AG09309 (cell line): Measurements from ENCODE around the gene RING1.

Experiments used
- DNase-seq: peaks from one replicate; pipeline ENCODE4 v3.0.0-alpha.2; 2010; ENCODE audit warnings: low read depth
- H3K4me3 ChIP-seq: 2 replicates; pipeline ENCODE4 v1.5.1; 2011; ENCODE audit warnings: mild to moderate bottlenecking, low read depth, low read length, moderate library complexity; ENCODE audit not compliant: control insufficient read depth
- CTCF ChIP-seq: IDR thresholded peaks from 2 replicates; pipeline ENCODE4 v1.5.1; 2011; ENCODE audit warnings: mild to moderate bottlenecking, low read depth, low read length, inconsistent platforms; ENCODE audit not compliant: insufficient read depth, control insufficient read depth; ENCODE audit errors: missing control alignments

The RING1 gene

DNA sequence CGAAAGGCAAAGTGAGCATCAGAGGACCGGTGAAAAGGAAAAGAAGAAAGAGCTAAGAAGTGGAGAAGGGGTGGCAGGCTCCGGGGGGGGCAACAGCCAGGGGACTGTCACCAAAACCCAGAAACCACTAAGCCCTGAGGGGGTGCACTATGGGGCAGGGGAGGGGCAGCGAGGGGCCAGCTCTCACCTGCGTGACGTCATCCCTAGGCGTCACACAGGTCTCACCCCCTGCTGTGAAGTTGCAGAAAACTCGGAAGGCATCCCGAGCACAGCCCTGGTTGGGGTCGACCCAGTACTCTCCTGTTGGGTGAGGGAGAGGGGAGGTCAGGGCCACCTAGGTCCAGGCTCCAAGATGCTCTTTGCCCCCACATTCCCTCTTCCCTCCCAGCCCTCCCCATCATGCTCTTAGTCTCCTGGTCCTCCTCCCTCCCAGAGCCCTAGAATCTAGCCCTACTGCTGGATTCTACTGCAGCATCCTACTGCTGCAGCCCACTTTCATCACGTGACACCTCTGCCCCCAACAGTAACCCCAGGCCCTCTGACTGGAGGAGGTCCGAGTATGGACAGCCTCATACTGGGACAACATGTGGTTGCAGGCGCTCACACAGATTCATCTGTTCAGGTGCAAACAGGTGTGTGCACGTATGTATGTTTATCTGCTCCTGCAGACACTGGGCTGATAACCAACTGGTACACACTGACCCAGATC lies 43.5 kb upstream of the RING1 start:
- no peak for DNase-seq
- no peak overlapping the region for H3K4me3 ChIP-seq
- TF ChIP-seq CTCF: no peak

DNA sequence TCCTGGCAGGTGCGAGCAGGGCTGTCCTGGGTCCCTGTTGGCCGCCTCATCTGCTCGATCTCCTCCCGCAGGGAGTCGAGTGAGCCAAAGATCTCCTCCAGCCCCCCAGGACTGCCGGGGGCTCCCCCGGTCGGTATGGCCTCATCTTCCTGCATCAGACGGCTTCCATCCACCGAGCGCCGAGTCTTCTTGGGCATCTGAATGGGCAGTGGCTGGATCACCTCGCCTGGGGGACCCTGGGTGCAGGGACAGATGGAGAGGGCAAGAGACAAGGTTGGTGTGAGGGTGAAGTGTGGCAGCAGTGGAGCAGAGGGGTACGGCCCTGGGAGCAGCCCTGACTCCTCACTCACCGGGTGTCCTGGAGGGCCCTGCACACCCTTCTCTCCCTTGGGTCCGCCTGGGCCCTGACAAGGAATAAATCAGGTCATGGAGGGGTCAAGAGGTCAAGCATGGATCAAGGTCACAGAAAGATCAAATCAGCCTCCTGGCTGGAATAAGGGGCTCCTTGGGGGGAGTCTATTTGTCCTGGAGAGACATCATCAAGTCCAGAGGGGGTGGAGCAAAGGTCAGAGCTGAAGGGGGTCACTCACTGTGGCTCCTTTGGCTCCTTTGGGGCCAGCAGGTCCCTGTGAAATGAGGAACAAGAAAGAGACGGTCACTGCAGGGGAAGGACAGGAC lies 42.6 kb upstream of the RING1 start:
- TF ChIP-seq CTCF: no peak
- no peak overlapping the region for H3K4me3 ChIP-seq
- no peak for DNase-seq

GRCh38 chr6:33166363-33166762 lies 41.9 kb upstream of the RING1 start:
- no peak overlapping the region for H3K4me3 ChIP-seq
- no peak for DNase-seq
- no peak for TF ChIP-seq CTCF

GRCh38 chr6:33166811-33167210 lies 41.5 kb upstream of the RING1 start:
- no peak overlapping the region for H3K4me3 ChIP-seq
- DNase-seq: no peak
- TF ChIP-seq CTCF: no peak

- DNase-seq: no peak
- TF ChIP-seq CTCF: no peak
- no peak overlapping the region for H3K4me3 ChIP-seq
Observed at GRCh38 chr6:33167374-33168283, 40.7 kb upstream of the RING1 start.

DNA sequence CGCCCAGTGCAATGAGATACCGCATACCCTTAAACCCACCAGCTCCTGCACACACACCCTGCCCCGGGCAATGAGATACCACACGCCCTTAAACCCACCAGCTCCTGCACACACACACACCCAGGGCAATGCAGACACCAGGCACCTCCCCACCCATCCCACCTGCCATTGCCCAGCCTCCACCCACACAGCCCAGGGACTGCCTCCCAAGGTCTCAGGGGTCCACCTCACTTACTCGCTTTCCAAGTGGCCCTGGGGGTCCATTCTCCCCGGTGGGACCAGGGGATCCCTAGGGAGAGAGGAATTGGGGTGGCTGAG lies 40.1 kb upstream of the RING1 start:
- TF ChIP-seq CTCF: no peak
- H3K4me3 ChIP-seq: no peak overlapping the region
- no peak for DNase-seq
